Adrenal gland (tissue), 12 donors: ENCODE measurements around the gene PCNX2. TPM values are rescaled to one million over a fixed set of nuclear protein-coding genes. Genes with fewer than 3 reads are reported as not detected.

Experiments
- DNase-seq, 7 donors: peaks; one replicate each; pipeline ENCODE4 v3.0.0-alpha.2; 2019 to 2020
- H3K27ac ChIP-seq, 5 donors: fragments of 200-600 bp; sonication (generic) in 4 of 5; 1 replicate in 3 of 5; 2 replicates in 2 of 5; pipeline versions ENCODE4 v1.5.1 to v1.8.0; 2016 to 2020; ENCODE audit warnings: mild to moderate bottlenecking in 1 of 5
- H3K27me3 ChIP-seq: fragments of 200-600 bp; 2 replicates; pipeline ENCODE4 v1.8.0; 2021
- H3K36me3 ChIP-seq, 2 donors: fragments of 200-600 bp; replicated peaks in 1 of 2; 1 replicate in 1 of 2; 2 replicates in 1 of 2; pipeline versions ENCODE4 v1.5.1 to v1.8.0; 2018 to 2022
- H3K4me1 ChIP-seq, 2 donors: fragments of 200-600 bp; replicated peaks in 1 of 2; 1 replicate in 1 of 2; 2 replicates in 1 of 2; pipeline versions ENCODE4 v1.5.1 to v1.8.0; 2018 to 2021
- H3K4me3 ChIP-seq, 4 donors: fragments of 200-600 bp; sonication (generic) in 3 of 4; one replicate each; pipeline ENCODE4 v1.5.1; 2016 to 2018
- H3K9me3 ChIP-seq, 3 donors: fragments of 200-600 bp; sonication (generic) in 1 of 3; replicated peaks in 1 of 3; 1 replicate in 2 of 3; 2 replicates in 1 of 3; pipeline versions ENCODE4 v1.5.1 to v1.8.0; 2016 to 2021
- CTCF ChIP-seq, 6 experiments: fragments of 450-650 bp in 4 of 6; fragments of 200-600 bp in 2 of 6; sonication (generic) in 1 of 6; IDR thresholded peaks; 1 replicate in 5 of 6; 2 replicates in 1 of 6; pipeline versions ENCODE4 v1.5.1 to v1.8.0; 2016 to 2021; ENCODE audit warnings: antibody characterized with exemption in 6 of 6, mild to moderate bottlenecking in 2 of 6, moderate library complexity in 1 of 6
- POLR2A ChIP-seq, 2 donors: fragments of 450-650 bp; IDR thresholded peaks; one replicate each; pipeline ENCODE4 v1.6.1; 2017; ENCODE audit warnings: antibody characterized with exemption in 2 of 2, mild to moderate bottlenecking in 2 of 2, moderate library complexity in 1 of 2
- WGBS, 4 donors: extraction: QIAGEN DNeasy Blood & Tissue Kit in 2 of 4; methylation state at CpG; one replicate each; pipeline versions ENCODE4 v1.1.5 to v1.1.7; 2013 to 2017; 5-methylcytosine and 5-hydroxymethylcytosine counted together
- intact Hi-C, 2 donors: fragments of 100-400 bp; cut with DNase I; formaldehyde crosslinking; loops; one replicate each; pipeline versions ENCODE4 v1.14.1 to v1.15.0; 2022 to 2023
- polyA plus RNA-seq, 3 donors: library from polyadenylated mRNA; stranded (reverse); fragments of 200-250 nt in 2 of 3; fragments of 350-450 nt in 1 of 3; fragmentation: Illumina TruSeq in 1 of 3; extraction: RNeasy Lipid Tissue Mini Kit (QIAGEN cat#74804) in 1 of 3; gene quantifications; one replicate each; pipeline ENCODE4 v1.2.3, GENCODE V29; 2013 to 2014
- total RNA-seq, 9 donors: library from RNA; depleted of rRNA in 4 of 9; stranded (reverse); fragments of >200 nt in 4 of 9; fragments of 120-200 nt in 1 of 9; fragmentation: NEBNext Ultra II Directional in 1 of 9; extraction: Animal tissue kit (Norgen Biotek cat#: 25700) in 1 of 9; gene quantifications; one replicate each; pipeline versions ENCODE4 v1.1.0 to v1.2.4, GENCODE V29; 2013 to 2023
- donor health status: healthy with polysubstance abuse.
- donor health status: Bipolar disorder and iron deficiency.
- donor health status: DM: yes; HTN: yes; CAD: no.
- donor health status: DM: no; HTN: no; CAD: no.
- donor health status: DM: no; HTN: no; CAD: no.
- donor health status: DM: yes; HTN: yes; CAD: no.

The PCNX2 gene
- total and polyA plus RNA-seq, 12 donors = 2.2 to 14.5 (median 5.5) TPM

- Histone ChIP-seq H3K4me1 (no peaks in the 10 kb centered on the region), H3K9me3 (no peaks in the 10 kb centered on the region), H3K27me3 (no peaks in the 10 kb centered on the region), H3K27ac (no peak overlapping the region), H3K36me3 (no peaks in the 10 kb centered on the region), H3K4me3 (no peak overlapping the region)
- intact Hi-C loops = no loop called here
- 85 to 92% (median 90%) methylated on average over 6 of the region's 6 CpGs for WGBS, 4 donors
- no peak for TF ChIP-seq POLR2A (IDR thresholded peaks at IDR 0.05)
- TF ChIP-seq CTCF (IDR thresholded peaks at IDR 0.05) = no peak
- no peak for DNase-seq
Measured at GRCh38 chr1:233151861-233152260, 143.7 kb downstream of the PCNX2 start.

- Histone ChIP-seq H3K9me3 (no peaks in the 10 kb centered on the region), H3K27ac (no peak overlapping the region), H3K27me3 (no peaks in the 10 kb centered on the region), H3K36me3 (no peaks in the 10 kb centered on the region), H3K4me3 (no peak overlapping the region), H3K4me1 (no peaks in the 10 kb centered on the region)
- intact Hi-C loops = no loop called here
- no peak for TF ChIP-seq POLR2A (IDR thresholded peaks at IDR 0.05)
- no peak for TF ChIP-seq CTCF (IDR thresholded peaks at IDR 0.05)
- DNase-seq = no peak
- WGBS, 4 donors = 83 to 91% (median 90%) methylated on average over 2 of the region's 2 CpGs
Measured at GRCh38 chr1:233144434-233144833, 151.1 kb downstream of the PCNX2 start.

GRCh38 chr1:233143241-233143640 is 152.3 kb downstream of the PCNX2 start:
- no peak overlapping the region for H3K27ac ChIP-seq
- no peak overlapping the region for H3K4me3 ChIP-seq
- H3K27me3 ChIP-seq = no peaks in the 10 kb centered on the region
- no peaks in the 10 kb centered on the region for H3K36me3 ChIP-seq
- TF ChIP-seq POLR2A (IDR thresholded peaks at IDR 0.05) (no peak), CTCF (IDR thresholded peaks at IDR 0.05) (no peak)
- no peaks in the 10 kb centered on the region for H3K4me1 ChIP-seq
- WGBS, 4 donors = 87 to 93% (median 89%) methylated on average over 4 of the region's 4 CpGs
- H3K9me3 ChIP-seq = no peaks in the 10 kb centered on the region
- no peak for DNase-seq
- intact Hi-C loops = no loop called here

- Histone ChIP-seq H3K4me1 (no peaks in the 10 kb centered on the region), H3K4me3 (no peak overlapping the region), H3K27me3 (no peaks in the 10 kb centered on the region), H3K27ac (no peak overlapping the region), H3K36me3 (no peaks in the 10 kb centered on the region), H3K9me3 (no peaks in the 10 kb centered on the region)
- DNase-seq = no peak
- TF ChIP-seq CTCF (IDR thresholded peaks at IDR 0.05) = no peak
- no peak for TF ChIP-seq POLR2A (IDR thresholded peaks at IDR 0.05)
- intact Hi-C loops = no loop called here
Measured at GRCh38 chr1:233140974-233141373, 154.6 kb downstream of the PCNX2 start.
